ENCODE results near the gene EIF3A. TPM values are rescaled to one million over a fixed set of nuclear protein-coding genes. Genes with fewer than 3 reads are reported as not detected.
"Not testable (repeated sequence)": the region's sequence is repeated elsewhere in the genome, so short reads cannot be mapped to it uniquely, and the experiment has no call there.

The EIF3A gene
- total RNA-seq, 1 experiment from 2014 or later, result 214 TPM

DNA sequence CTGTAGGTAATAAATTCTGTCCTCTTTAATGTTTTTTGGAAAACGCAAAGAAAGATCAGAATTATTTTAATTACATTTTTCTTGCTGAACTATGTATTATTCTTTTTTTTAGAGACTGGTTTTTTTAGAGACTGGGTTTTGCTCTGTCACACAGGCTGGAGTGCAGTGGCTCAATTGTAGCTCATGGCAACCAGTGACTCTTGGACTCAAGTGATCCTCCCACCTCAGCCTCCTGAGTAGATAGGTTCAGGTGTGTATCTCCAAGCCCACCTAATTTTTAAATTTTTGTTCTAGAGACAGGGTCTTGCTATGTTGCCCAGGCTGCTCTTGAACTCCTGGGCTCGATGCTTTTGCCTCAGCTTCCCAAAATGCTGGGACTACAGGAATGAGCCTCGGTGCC lies 18.0 kb upstream of the EIF3A start:
- intact Hi-C loops (cut with micrococcal nuclease; ENCODE audit: unreplicated experiment), result no loop called here
- Histone ChIP-seq H3K9me3 (ENCODE audit: control insufficient read depth, insufficient read depth, low read depth, low read length) (no peaks in the 10 kb centered on the region), H3K4me3 (ENCODE audit: low read depth in 2 of 2, low read length in 2 of 2) (no peak overlapping the region), H3K4me1 (ENCODE audit: control insufficient read depth, insufficient read depth, low read length) (peaks cover 8% of the 10 kb centered on the region; the same call in 1 of the 2 replicates), H3K27ac (ENCODE audit: low read length) (no peak overlapping the region), H3K36me3 (ENCODE audit: control insufficient read depth, insufficient read depth, low read length) (no peaks in the 10 kb centered on the region), H3K27me3 (ENCODE audit: control insufficient read depth, insufficient read depth, low read length) (no peaks in the 10 kb centered on the region)
- no TSS peak for BruUV-seq (replicated peaks)
- ChIA-PET CTCF (interaction anchor here (0.6 kb wide), 1 partner anchor 13 kb away, joined by 10 read pairs; no protein-coding TSS in a partner anchor), POLR2A (no interaction called here)
- in situ Hi-C loops (cut with HindIII; ENCODE audit: low pct_unique_long_range_greater_than_20kb, low sequenced_read_pairs), result no loop called here
- TF ChIP-seq, protein P1, sequence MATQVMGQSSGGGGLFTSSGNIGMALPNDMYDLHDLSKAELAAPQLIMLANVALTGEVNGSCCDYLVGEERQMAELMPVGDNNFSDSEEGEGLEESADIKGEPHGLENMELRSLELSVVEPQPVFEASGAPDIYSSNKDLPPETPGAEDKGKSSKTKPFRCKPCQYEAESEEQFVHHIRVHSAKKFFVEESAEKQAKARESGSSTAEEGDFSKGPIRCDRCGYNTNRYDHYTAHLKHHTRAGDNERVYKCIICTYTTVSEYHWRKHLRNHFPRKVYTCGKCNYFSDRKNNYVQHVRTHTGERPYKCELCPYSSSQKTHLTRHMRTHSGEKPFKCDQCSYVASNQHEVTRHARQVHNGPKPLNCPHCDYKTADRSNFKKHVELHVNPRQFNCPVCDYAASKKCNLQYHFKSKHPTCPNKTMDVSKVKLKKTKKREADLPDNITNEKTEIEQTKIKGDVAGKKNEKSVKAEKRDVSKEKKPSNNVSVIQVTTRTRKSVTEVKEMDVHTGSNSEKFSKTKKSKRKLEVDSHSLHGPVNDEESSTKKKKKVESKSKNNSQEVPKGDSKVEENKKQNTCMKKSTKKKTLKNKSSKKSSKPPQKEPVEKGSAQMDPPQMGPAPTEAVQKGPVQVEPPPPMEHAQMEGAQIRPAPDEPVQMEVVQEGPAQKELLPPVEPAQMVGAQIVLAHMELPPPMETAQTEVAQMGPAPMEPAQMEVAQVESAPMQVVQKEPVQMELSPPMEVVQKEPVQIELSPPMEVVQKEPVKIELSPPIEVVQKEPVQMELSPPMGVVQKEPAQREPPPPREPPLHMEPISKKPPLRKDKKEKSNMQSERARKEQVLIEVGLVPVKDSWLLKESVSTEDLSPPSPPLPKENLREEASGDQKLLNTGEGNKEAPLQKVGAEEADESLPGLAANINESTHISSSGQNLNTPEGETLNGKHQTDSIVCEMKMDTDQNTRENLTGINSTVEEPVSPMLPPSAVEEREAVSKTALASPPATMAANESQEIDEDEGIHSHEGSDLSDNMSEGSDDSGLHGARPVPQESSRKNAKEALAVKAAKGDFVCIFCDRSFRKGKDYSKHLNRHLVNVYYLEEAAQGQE (IDR thresholded peaks at IDR 0.05; ENCODE audit: insufficient read depth in 1 of 2, low read depth in 2 of 2, low read length in 1 of 2), result no peak
- TF ChIP-seq, protein P2, sequence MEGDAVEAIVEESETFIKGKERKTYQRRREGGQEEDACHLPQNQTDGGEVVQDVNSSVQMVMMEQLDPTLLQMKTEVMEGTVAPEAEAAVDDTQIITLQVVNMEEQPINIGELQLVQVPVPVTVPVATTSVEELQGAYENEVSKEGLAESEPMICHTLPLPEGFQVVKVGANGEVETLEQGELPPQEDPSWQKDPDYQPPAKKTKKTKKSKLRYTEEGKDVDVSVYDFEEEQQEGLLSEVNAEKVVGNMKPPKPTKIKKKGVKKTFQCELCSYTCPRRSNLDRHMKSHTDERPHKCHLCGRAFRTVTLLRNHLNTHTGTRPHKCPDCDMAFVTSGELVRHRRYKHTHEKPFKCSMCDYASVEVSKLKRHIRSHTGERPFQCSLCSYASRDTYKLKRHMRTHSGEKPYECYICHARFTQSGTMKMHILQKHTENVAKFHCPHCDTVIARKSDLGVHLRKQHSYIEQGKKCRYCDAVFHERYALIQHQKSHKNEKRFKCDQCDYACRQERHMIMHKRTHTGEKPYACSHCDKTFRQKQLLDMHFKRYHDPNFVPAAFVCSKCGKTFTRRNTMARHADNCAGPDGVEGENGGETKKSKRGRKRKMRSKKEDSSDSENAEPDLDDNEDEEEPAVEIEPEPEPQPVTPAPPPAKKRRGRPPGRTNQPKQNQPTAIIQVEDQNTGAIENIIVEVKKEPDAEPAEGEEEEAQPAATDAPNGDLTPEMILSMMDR (IDR thresholded peaks at IDR 0.05), result no peak
- TF ChIP-seq SIN3A (IDR thresholded peaks at IDR 0.05; ENCODE audit: borderline replicate concordance, insufficient read depth, low read depth, low read length) (no peak), POLR2AphosphoS5 (IDR thresholded peaks at IDR 0.05; ENCODE audit: low read depth, low read length) (no peak), TCF7L2 (IDR thresholded peaks at IDR 0.05; ENCODE audit: low read depth, low read length) (no peak)
- DNase-seq (ENCODE audit: low read depth, low spot score), result no peak
- ATAC-seq, result no peak

DNA sequence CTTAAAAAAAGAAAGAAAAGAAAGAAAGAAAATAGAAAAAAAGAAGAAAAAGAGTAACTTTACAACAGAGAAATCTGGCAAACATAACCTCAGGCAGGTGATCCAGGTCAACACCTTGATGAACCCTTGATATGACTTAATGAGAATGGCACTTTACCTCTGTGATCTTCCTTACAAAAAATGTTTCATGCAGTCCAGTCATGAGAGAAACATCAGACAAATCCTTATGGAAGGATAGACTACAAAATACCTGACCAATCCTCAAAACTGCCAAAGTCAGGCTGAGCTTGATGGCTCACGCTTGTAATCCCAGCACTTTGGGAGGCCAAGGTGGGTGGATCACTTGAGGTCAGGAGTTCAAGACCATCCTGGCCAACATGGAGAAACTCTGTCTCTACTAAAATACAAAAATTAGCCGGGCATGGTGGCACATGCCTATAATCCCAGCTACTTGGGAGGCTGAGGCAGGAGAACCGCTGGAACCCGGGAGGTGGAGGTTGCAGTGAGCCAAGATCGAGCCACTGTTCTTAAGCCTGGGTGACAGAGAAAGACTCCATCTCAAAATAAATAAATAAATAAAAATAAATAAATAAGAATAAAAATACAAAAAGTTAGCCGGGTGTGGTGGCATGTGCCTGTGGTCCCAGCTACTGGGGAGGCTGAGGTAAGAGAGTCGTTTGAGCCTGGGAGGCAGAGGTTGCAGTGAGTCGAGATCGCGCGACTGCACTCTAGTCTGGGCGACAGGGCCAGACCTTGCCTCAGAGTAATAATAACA lies 16.2 kb upstream of the EIF3A start:
- BruUV-seq (replicated peaks); ATAC-seq; intact Hi-C loops (cut with micrococcal nuclease; ENCODE audit: unreplicated experiment); DNase-seq (ENCODE audit: low read depth, low spot score); H3K27ac ChIP-seq (ENCODE audit: low read length); POLR2A ChIA-PET; H3K27me3 ChIP-seq (ENCODE audit: control insufficient read depth, insufficient read depth, low read length); in situ Hi-C loops (cut with HindIII; ENCODE audit: low pct_unique_long_range_greater_than_20kb, low sequenced_read_pairs); H3K9me3 ChIP-seq (ENCODE audit: control insufficient read depth, insufficient read depth, low read depth, low read length); H3K36me3 ChIP-seq (ENCODE audit: control insufficient read depth, insufficient read depth, low read length); H3K4me1 ChIP-seq (ENCODE audit: control insufficient read depth, insufficient read depth, low read length); CTCF ChIA-PET; H3K4me3 ChIP-seq (ENCODE audit: low read depth in 2 of 2, low read length in 2 of 2): not testable (repeated sequence)

GRCh38 chr10:119095640-119096039 lies 15.0 kb upstream of the EIF3A start:
- ChIA-PET CTCF (interaction anchor here (0.6 kb wide), 1 partner anchor 12 kb away, joined by 12 read pairs; no protein-coding TSS in a partner anchor), POLR2A (no interaction called here)
- no peaks in the 10 kb centered on the region for H3K9me3 ChIP-seq (ENCODE audit: control insufficient read depth, insufficient read depth, low read depth, low read length)
- H3K4me1 ChIP-seq (ENCODE audit: control insufficient read depth, insufficient read depth, low read length), result no peaks in the 10 kb centered on the region
- in situ Hi-C loops (cut with HindIII; ENCODE audit: low pct_unique_long_range_greater_than_20kb, low sequenced_read_pairs) (no loop called here), intact Hi-C loops (cut with micrococcal nuclease; ENCODE audit: unreplicated experiment) (no loop called here)
- no peak for TF ChIP-seq SIN3A (IDR thresholded peaks at IDR 0.05; ENCODE audit: borderline replicate concordance, insufficient read depth, low read depth, low read length)
- TF ChIP-seq TCF7L2 (IDR thresholded peaks at IDR 0.05; ENCODE audit: low read depth, low read length), result no peak
- TF ChIP-seq, protein P2 (IDR thresholded peaks at IDR 0.05), result no peak
- BruUV-seq (replicated peaks), result no TSS peak
- H3K4me3 ChIP-seq (ENCODE audit: low read depth in 2 of 2, low read length in 2 of 2), result no peak overlapping the region
- no peaks in the 10 kb centered on the region for H3K27me3 ChIP-seq (ENCODE audit: control insufficient read depth, insufficient read depth, low read length)
- DNase-seq (ENCODE audit: low read depth, low spot score), result no peak
- H3K27ac ChIP-seq (ENCODE audit: low read length), result no peak overlapping the region
- H3K36me3 ChIP-seq (ENCODE audit: control insufficient read depth, insufficient read depth, low read length), result no peaks in the 10 kb centered on the region
- no peak for ATAC-seq
